Lung (tissue), 12 donors: Measurements from ENCODE around the gene C9orf50. TPM values are rescaled to one million over a fixed set of nuclear protein-coding genes. Genes with fewer than 3 reads are reported as not detected.
"Not testable (repeated sequence)": the region's sequence is repeated elsewhere in the genome, so short reads cannot be mapped to it uniquely, and the experiment has no call there.

Experiments used
- ATAC-seq: fragments of 200-7000 bp; cut with Tn5 transposase; one replicate; pipeline ENCODE4 v1.9.1; 2020; ENCODE audit warnings: moderate number of reproducible peaks; ENCODE audit not compliant: insufficient read depth, low FRiP score
- DNase-seq, 3 donors: peaks; one replicate each; pipeline ENCODE4 v3.0.0-alpha.2; 2013 to 2017
- H3K27ac ChIP-seq, 2 donors: one replicate each; pipeline ENCODE4 v1.5.1; 2013; ENCODE audit warnings: mild to moderate bottlenecking in 2 of 2, moderate library complexity in 2 of 2, control low read depth in 1 of 2, inconsistent platforms in 1 of 2, low read depth in 1 of 2, low read length in 1 of 2
- H3K27me3 ChIP-seq, 3 donors: one replicate each; pipeline ENCODE4 v1.5.1; 2013; ENCODE audit warnings: low read length in 2 of 3; ENCODE audit not compliant: control insufficient read depth in 3 of 3, insufficient read depth in 3 of 3
- H3K36me3 ChIP-seq, 4 donors: one replicate each; pipeline ENCODE4 v1.5.1; 2013; ENCODE audit warnings: low read length in 4 of 4, mild to moderate bottlenecking in 1 of 4, moderate library complexity in 1 of 4; ENCODE audit not compliant: control insufficient read depth in 4 of 4, insufficient read depth in 4 of 4
- H3K4me1 ChIP-seq, 5 donors: one replicate each; pipeline ENCODE4 v1.5.1; 2013; ENCODE audit warnings: low read length in 5 of 5, mild to moderate bottlenecking in 2 of 5, moderate library complexity in 1 of 5; ENCODE audit not compliant: control insufficient read depth in 5 of 5, insufficient read depth in 5 of 5
- H3K4me3 ChIP-seq: one replicate; pipeline ENCODE4 v1.5.1; 2013; ENCODE audit warnings: mild to moderate bottlenecking, control low read depth, moderate library complexity
- H3K9ac ChIP-seq, 2 donors: one replicate each; pipeline ENCODE4 v1.5.1; 2013; ENCODE audit warnings: low read length in 2 of 2, control low read depth in 1 of 2; ENCODE audit not compliant: insufficient read depth in 1 of 2
- H3K9me3 ChIP-seq, 4 donors: one replicate each; pipeline ENCODE4 v1.5.1; 2013; ENCODE audit warnings: low read length in 3 of 4, mild to moderate bottlenecking in 1 of 4, moderate library complexity in 1 of 4; ENCODE audit not compliant: control insufficient read depth in 4 of 4, insufficient read depth in 3 of 4
- WGBS, 2 donors: extraction: QIAGEN DNeasy Blood & Tissue Kit; methylation state at CpG; one replicate each; pipeline ENCODE4 v1.1.7; 2013; 5-methylcytosine and 5-hydroxymethylcytosine counted together
- polyA plus RNA-seq, 2 donors: library from polyadenylated mRNA; stranded (reverse); fragments of 200-250 nt; gene quantifications; one replicate each; pipeline ENCODE4 v1.2.1, GENCODE V29; 2013
- total RNA-seq, 2 donors: library from RNA; depleted of rRNA in 1 of 2; stranded (reverse); fragments of >200 nt in 1 of 2; gene quantifications; one replicate each; pipeline ENCODE4 v1.2.1, GENCODE V29; 2014 to 2021
- TF ChIP-seq, protein P1 (sequence below): IDR thresholded peaks from 2 replicates; pipeline ENCODE4 v1.5.1; 2012; ENCODE audit warnings: mild to moderate bottlenecking; ENCODE audit errors: control extremely low read depth, extremely low read depth
- donor health status: control.
- donor health status: control.
- donor health status: Bipolar disorder and iron deficiency.
- donor health status: healthy.
- donor health status: DM: yes; HTN: yes; CAD: no.

C9orf50 gene
- total and polyA plus RNA-seq, 4 donors, result 0.15 to 0.28 TPM; not detected in 2

DNA sequence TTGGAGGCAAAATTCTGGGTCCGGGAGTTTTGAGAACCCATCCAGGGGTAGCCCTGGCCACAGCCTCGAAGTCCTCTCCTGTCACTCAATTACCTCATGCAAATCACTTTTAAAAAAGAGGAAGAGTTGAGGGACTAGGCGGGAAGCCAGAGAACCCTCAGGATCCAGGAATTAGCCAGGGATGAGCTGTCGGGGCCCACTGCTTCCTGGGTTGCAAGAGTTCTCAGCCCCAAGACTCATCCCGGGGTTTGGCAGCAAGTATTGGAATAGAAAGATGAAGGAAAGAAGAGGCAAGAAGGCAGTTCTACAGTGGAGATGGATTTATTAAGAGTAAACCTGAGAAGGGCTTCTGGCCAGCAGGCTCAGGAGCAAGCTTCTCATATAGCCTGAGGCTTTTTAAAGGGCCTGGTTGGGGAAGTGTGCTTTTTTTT is 25.6 kb downstream of the C9orf50 start:
- peaks cover 0 to 43% (median 17%) of the 10 kb centered on the region in 5 donors for H3K4me1 ChIP-seq
- peak in 2 of 3 donors; percentile 35 to 53 for DNase-seq
- WGBS, 2 donors, result 34 to 49% methylated on average over 5 of the region's 5 CpGs
- H3K27ac ChIP-seq, result no peak overlapping the region
- TF ChIP-seq, protein P1, sequence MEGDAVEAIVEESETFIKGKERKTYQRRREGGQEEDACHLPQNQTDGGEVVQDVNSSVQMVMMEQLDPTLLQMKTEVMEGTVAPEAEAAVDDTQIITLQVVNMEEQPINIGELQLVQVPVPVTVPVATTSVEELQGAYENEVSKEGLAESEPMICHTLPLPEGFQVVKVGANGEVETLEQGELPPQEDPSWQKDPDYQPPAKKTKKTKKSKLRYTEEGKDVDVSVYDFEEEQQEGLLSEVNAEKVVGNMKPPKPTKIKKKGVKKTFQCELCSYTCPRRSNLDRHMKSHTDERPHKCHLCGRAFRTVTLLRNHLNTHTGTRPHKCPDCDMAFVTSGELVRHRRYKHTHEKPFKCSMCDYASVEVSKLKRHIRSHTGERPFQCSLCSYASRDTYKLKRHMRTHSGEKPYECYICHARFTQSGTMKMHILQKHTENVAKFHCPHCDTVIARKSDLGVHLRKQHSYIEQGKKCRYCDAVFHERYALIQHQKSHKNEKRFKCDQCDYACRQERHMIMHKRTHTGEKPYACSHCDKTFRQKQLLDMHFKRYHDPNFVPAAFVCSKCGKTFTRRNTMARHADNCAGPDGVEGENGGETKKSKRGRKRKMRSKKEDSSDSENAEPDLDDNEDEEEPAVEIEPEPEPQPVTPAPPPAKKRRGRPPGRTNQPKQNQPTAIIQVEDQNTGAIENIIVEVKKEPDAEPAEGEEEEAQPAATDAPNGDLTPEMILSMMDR, result no peak
- no peaks in the 10 kb centered on the region for H3K36me3 ChIP-seq
- peak overlapping the region in 1 of 2 donors; percentile 24 for H3K9ac ChIP-seq
- H3K4me3 ChIP-seq, result no peak overlapping the region
- no peaks in the 10 kb centered on the region for H3K27me3 ChIP-seq
- no peak for ATAC-seq
- no peaks in the 10 kb centered on the region for H3K9me3 ChIP-seq

- no peak overlapping the region for H3K27ac ChIP-seq
- H3K36me3 ChIP-seq, result no peaks in the 10 kb centered on the region
- H3K4me1 ChIP-seq, result peaks cover 0 to 43% (median 17%) of the 10 kb centered on the region in 5 donors
- TF ChIP-seq, protein P1, result no peak
- 24 to 44% methylated on average over 7 of the region's 7 CpGs for WGBS, 2 donors
- no peaks in the 10 kb centered on the region for H3K9me3 ChIP-seq
- H3K9ac ChIP-seq, result no peak overlapping the region
- H3K4me3 ChIP-seq, result no peak overlapping the region
- no peaks in the 10 kb centered on the region for H3K27me3 ChIP-seq
- no peak for DNase-seq
- no peak for ATAC-seq
Measured at GRCh38 chr9:129594632-129595031, 26.3 kb downstream of the C9orf50 start.

- not testable (repeated sequence) for H3K27me3 ChIP-seq, H3K27ac ChIP-seq, ATAC-seq, DNase-seq, H3K36me3 ChIP-seq, H3K9ac ChIP-seq, H3K9me3 ChIP-seq, H3K4me3 ChIP-seq
- H3K4me1 ChIP-seq, result peaks cover 0 to 35% (median 11%) of the 10 kb centered on the region in 5 donors
- 90 to 91% methylated on average over 10 of the region's 10 CpGs for WGBS, 2 donors
Measured at GRCh38 chr9:129592790-129593189, 28.1 kb downstream of the C9orf50 start.

DNA sequence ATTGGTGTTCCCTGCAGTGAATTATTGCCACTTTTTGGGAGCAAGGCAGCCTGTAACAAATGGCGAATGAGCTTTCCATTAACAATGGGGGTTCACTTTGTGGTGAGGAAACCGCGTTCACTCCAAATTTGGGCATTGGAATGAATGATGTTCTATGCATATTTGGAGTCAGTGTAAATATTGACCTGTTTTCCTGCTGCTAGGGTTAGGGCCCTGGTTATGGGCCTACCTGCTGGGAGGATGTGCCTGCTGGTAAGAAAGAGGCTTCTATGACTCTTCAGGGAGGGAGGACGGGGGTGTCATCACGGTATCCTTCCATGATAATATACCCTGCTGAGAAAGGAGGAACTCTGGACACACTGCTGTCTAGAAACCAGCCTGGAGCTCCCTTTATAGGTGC is 29.0 kb downstream of the C9orf50 start:
- Histone ChIP-seq H3K27me3 (no peaks in the 10 kb centered on the region), H3K9ac (no peak overlapping the region), H3K4me3 (no peak overlapping the region), H3K36me3 (no peaks in the 10 kb centered on the region), H3K4me1 (peaks cover 0 to 33% (median 11%) of the 10 kb centered on the region in 5 donors), H3K9me3 (no peaks in the 10 kb centered on the region), H3K27ac (no peak overlapping the region)
- DNase-seq (no peak), ATAC-seq (no peak)
- TF ChIP-seq, protein P1, result no peak
- 86 to 87% methylated on average over 5 of the region's 5 CpGs for WGBS, 2 donors
